ENCODE data around the gene NPR2.

DNA sequence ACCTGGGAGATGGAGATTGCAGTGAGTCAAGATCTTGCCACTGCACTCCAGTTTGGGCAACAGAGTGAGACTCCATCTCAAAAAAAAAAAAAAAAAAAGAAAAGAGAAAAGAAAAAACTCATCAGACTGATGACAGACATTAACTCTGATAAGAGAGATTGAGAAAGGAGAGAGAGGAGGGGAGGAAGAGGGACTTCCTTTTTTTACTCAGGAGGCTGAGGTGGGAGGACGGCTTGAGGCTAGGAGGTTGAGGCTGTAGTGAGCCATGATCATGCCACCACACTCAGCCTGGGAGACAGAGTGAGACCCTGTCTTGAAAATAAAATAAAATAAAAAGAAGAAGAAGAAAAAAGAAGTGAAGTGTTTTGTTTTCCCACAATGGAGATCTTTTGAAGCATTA is 27.6 kb upstream of the NPR2 start:
- TF ChIP-seq, protein P1, sequence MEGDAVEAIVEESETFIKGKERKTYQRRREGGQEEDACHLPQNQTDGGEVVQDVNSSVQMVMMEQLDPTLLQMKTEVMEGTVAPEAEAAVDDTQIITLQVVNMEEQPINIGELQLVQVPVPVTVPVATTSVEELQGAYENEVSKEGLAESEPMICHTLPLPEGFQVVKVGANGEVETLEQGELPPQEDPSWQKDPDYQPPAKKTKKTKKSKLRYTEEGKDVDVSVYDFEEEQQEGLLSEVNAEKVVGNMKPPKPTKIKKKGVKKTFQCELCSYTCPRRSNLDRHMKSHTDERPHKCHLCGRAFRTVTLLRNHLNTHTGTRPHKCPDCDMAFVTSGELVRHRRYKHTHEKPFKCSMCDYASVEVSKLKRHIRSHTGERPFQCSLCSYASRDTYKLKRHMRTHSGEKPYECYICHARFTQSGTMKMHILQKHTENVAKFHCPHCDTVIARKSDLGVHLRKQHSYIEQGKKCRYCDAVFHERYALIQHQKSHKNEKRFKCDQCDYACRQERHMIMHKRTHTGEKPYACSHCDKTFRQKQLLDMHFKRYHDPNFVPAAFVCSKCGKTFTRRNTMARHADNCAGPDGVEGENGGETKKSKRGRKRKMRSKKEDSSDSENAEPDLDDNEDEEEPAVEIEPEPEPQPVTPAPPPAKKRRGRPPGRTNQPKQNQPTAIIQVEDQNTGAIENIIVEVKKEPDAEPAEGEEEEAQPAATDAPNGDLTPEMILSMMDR (conservative IDR thresholded peaks at IDR 0.05; ENCODE audit: low read length): no peak
- TF ChIP-seq EZH2phosphoT487 (IDR thresholded peaks at IDR 0.05; ENCODE audit: borderline replicate concordance): no peak

All from Loucy (cell line).